ENCODE data around the gene PBX3. TPM values are rescaled to one million over a fixed set of nuclear protein-coding genes. Genes with fewer than 3 reads are reported as not detected.
A peak's percentile ranks its signal among the peaks of the same experiment; 100 is the strongest.

PBX3 gene
- total and polyA plus RNA-seq, 9 of the 15 experiments (the other 6 are each of a cell fraction or from before 2014, with no cell fraction given) = 0.14 to 5.8 (median 0.92) TPM

DNA sequence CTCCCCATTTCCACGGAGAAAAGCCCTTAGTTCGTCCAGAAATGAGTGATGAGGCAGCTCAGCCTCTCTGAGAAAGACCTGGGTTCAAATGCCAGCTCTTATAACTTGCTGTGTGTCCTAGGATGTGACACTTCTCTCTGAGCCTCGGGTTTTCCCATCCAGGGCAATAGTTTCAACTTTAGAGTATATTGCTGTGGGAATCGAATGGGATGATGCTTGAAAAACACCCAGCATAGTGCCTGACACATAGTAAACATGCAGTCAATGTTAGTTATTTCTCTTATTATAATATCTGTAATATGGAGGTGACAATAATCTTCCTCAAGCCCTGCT is 39.7 kb upstream of the PBX3 start (continued):
- TF ChIP-seq ETV6 (IDR thresholded peaks at IDR 0.05; ENCODE audit: borderline replicate concordance in 1 of 2, low read depth in 2 of 2, low read length in 1 of 2) (no peak), ETV6 (CRISPR knock-in tag; IDR thresholded peaks at IDR 0.05; ENCODE audit: borderline replicate concordance) (0 out of 2 replicates have a peak, but pooled peaks have one; percentile 50), GABPA (tag; conservative IDR thresholded peaks at IDR 0.05; ENCODE audit: low read depth) (0 out of 2 replicates have a peak, but pooled peaks have one; percentile 71)
- TF ChIP-seq, protein P1, sequence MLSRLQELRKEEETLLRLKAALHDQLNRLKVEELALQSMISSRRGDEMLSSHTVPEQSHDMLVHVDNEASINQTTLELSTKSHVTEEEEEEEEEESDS (CRISPR knock-in tag; IDR thresholded peaks at IDR 0.05) = no peak

DNA sequence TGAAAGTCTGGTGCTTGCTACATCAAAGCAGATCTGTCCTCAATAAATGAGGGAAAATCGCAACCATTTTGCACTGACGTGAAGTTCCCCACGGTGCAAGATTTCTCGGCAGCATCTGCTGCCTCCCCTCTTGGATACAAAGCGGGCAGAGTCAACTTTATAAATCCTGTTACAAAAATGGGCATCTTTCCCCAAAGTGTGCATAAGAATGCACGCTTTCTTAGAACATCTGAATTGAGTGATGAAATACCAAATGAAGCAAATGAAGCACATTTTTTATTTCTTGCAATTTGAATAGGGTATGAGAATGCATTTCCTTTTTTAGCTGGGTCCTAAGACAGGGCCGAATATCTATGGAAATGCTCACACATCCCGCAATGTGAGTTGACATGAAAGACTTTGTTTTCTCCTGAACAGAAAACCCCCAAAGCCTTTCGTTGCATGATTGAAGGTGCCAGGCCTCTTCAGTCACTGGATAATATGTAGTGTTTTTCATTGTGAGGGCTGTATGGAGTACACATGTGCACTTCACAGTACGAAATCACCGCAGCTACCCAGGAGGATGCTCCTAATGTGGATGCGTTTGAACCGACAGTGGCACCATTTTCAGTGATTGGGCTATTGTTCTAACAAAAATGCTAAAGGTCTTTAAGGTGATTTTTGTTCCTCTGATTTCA is 20.6 kb upstream of the PBX3 start:
- H3K4me2 ChIP-seq (ENCODE audit: insufficient read depth, low read length) = no peak overlapping the region
- no peaks in the 10 kb centered on the region for H3K36me3 ChIP-seq (ENCODE audit: control insufficient read depth, insufficient read depth, low read length)
- no peaks in the 10 kb centered on the region for H3K4me1 ChIP-seq (replicated peaks in 1 of 2; ENCODE audit: control insufficient read depth in 2 of 2, insufficient read depth in 2 of 2, low read length in 2 of 2)
- no peaks in the 10 kb centered on the region for H4K20me1 ChIP-seq (replicated peaks; ENCODE audit: control insufficient read depth, insufficient read depth, low read length)
- POLR2A ChIA-PET = no interaction called here
- in situ Hi-C loops (cut with MboI) = no loop called here
- H3K9ac ChIP-seq (ENCODE audit: insufficient read depth in 1 of 2, low read depth in 2 of 2, low read length in 2 of 2) = no peak overlapping the region
- peaks cover 20 to 24% of the 10 kb centered on the region in 2 experiments for H3K27me3 ChIP-seq (ENCODE audit: control insufficient read depth in 2 of 2, insufficient read depth in 2 of 2, low read length in 2 of 2)
- no peak for FAIRE-seq
- no peak for ATAC-seq
- H2AFZ ChIP-seq (ENCODE audit: low read depth, low read length) = no peak overlapping the region
- H3K9me3 ChIP-seq (replicated peaks; ENCODE audit: control insufficient read depth, insufficient read depth, low read depth, low read length) = no peaks in the 10 kb centered on the region
- BruUV-seq (replicated peaks) = no TSS peak
- H3K27ac ChIP-seq (ENCODE audit: extremely low read depth, low read depth, low read length) = no peak overlapping the region
- intact Hi-C loops (cut with micrococcal nuclease) = no loop called here
- 8% methylated on average over 13 of the region's 13 CpGs for WGBS (ENCODE audit: insufficient coverage, low coverage, missing lambda C conversion rate)
- no peak overlapping the region for H3K4me3 ChIP-seq
- no peak for DNase-seq (ENCODE audit: extremely low read depth in 1 of 4, low spot score in 3 of 4)
- CTCF ChIA-PET (ENCODE audit: low intra/inter-chr PET ratio) = no interaction called here
- no peaks in the 10 kb centered on the region for H3K79me2 ChIP-seq (ENCODE audit: control insufficient read depth, insufficient read depth, low read length)
- no peaks in the 10 kb centered on the region for H3K9me1 ChIP-seq (ENCODE audit: control insufficient read depth, insufficient read depth, low read length)
- TF ChIP-seq ZNF384 (IDR thresholded peaks at IDR 0.05; ENCODE audit: low read depth, low read length) (no peak), ZNF197 (CRISPR knock-in tag; IDR thresholded peaks at IDR 0.05; ENCODE audit: low read depth) (no peak), NR2C2 (CRISPR knock-in tag; IDR thresholded peaks at IDR 0.05) (no peak), NR2C2 (tag; IDR thresholded peaks at IDR 0.05) (no peak), SRSF1 (IDR thresholded peaks at IDR 0.05; ENCODE audit: low read depth, low read length) (no peak), ZBTB7A (IDR thresholded peaks at IDR 0.05; ENCODE audit: borderline replicate concordance, control insufficient read depth, low read depth, low read length) (no peak), TSC22D4 (tag; IDR thresholded peaks at IDR 0.05) (no peak), ZNF282 (CRISPR knock-in tag; IDR thresholded peaks at IDR 0.05) (no peak), CREB1 (IDR thresholded peaks at IDR 0.05) (no peak), CREB1 (CRISPR knock-in tag; IDR thresholded peaks at IDR 0.05) (no peak)
- TF ChIP-seq, protein P2, sequence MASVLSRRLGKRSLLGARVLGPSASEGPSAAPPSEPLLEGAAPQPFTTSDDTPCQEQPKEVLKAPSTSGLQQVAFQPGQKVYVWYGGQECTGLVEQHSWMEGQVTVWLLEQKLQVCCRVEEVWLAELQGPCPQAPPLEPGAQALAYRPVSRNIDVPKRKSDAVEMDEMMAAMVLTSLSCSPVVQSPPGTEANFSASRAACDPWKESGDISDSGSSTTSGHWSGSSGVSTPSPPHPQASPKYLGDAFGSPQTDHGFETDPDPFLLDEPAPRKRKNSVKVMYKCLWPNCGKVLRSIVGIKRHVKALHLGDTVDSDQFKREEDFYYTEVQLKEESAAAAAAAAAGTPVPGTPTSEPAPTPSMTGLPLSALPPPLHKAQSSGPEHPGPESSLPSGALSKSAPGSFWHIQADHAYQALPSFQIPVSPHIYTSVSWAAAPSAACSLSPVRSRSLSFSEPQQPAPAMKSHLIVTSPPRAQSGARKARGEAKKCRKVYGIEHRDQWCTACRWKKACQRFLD (CRISPR knock-in tag; IDR thresholded peaks at IDR 0.05) = no peak
- TF ChIP-seq, protein P3, sequence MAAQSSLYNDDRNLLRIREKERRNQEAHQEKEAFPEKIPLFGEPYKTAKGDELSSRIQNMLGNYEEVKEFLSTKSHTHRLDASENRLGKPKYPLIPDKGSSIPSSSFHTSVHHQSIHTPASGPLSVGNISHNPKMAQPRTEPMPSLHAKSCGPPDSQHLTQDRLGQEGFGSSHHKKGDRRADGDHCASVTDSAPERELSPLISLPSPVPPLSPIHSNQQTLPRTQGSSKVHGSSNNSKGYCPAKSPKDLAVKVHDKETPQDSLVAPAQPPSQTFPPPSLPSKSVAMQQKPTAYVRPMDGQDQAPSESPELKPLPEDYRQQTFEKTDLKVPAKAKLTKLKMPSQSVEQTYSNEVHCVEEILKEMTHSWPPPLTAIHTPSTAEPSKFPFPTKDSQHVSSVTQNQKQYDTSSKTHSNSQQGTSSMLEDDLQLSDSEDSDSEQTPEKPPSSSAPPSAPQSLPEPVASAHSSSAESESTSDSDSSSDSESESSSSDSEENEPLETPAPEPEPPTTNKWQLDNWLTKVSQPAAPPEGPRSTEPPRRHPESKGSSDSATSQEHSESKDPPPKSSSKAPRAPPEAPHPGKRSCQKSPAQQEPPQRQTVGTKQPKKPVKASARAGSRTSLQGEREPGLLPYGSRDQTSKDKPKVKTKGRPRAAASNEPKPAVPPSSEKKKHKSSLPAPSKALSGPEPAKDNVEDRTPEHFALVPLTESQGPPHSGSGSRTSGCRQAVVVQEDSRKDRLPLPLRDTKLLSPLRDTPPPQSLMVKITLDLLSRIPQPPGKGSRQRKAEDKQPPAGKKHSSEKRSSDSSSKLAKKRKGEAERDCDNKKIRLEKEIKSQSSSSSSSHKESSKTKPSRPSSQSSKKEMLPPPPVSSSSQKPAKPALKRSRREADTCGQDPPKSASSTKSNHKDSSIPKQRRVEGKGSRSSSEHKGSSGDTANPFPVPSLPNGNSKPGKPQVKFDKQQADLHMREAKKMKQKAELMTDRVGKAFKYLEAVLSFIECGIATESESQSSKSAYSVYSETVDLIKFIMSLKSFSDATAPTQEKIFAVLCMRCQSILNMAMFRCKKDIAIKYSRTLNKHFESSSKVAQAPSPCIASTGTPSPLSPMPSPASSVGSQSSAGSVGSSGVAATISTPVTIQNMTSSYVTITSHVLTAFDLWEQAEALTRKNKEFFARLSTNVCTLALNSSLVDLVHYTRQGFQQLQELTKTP (IDR thresholded peaks at IDR 0.05; ENCODE audit: low read depth in 1 of 2, partially characterized antibody in 2 of 2) = no peak
